IPS-18c (cell line): Measurements from ENCODE around the gene GAL3ST2.
"Not testable (repeated sequence)": the region's sequence is repeated elsewhere in the genome, so short reads cannot be mapped to it uniquely, and the experiment has no call there.

Experiments
- H3K4me3 ChIP-seq: 2 replicates; pipeline ENCODE4 v1.7.0; 2013; ENCODE audit warnings: low read depth, mild to moderate bottlenecking, low read length, moderate library complexity; ENCODE audit not compliant: insufficient read depth
- H3K9me3 ChIP-seq: one replicate; pipeline ENCODE4 v1.6.1; 2013; ENCODE audit warnings: mild to moderate bottlenecking, low read length, moderate library complexity; ENCODE audit not compliant: control insufficient read depth, insufficient read depth

The GAL3ST2 gene

DNA sequence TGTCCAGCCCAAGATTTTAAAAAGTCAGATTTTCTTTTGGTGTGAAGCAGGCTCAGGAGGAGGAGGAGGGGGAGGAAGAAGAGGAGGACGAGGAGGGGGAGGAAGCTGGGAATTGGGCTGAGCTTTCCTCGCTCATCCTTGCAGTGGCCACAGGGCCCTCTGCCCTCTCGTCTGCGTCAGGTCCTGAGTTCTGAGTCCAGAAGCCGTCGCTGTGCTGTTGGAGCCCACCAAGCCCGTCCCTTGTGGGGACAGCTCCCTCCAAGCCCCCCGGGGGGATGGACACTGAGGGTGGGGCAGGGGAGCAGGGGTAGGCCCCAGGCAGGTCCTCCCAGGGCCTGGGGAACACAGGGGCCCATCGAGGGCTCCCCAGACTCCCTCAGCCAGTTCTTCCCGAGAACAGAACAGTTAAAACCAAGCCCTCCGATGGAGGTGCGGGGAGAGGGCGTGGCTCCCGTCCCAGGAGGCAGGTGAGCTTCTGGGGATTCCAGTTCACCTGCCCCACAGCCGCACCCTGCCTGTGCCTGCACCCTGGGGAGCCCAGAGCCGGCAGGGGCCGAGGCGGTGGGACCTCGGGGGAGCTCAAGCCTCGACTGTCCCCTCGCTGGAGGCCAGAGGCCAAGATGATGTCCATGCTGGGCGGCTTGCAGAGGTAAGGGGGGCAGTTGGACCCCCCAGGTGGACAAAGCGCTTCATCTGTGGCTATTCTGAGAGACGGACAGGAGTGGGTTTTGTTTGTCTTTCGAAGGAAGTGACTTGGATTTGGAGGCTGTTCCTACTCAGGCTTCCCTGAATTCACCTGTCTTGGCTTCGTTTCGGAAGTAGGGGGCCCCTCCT lies at the start of gene GAL3ST2:
GAL3ST2 (plus strand) TSS at position 487 of the 834 bp plus-strand sequence; CDS start at position 621, 134 bp downstream.
- Histone ChIP-seq H3K4me3 (no peak within 1 kb of the TSS), H3K9me3 (peaks cover 2% of the 10 kb centered on the region)

DNA sequence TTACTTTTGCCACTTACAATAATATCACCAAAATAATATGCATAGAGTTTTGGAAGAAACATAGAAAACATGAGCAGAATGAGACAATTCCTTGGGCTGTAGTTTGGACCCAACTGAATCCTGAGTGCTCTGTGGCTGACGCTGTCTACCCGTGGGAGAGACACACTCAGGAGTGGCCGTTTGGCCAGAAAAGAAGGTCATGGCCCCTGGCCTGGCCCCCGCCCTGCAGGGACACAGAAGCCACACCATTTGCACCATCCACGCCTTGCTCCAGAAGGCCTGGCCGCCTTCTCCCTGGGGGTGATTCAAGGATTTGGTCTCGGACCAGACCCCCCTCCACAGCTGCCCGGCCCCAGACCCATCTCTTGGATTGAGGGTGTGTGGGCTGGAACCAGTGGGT lies 48.6 kb upstream of the GAL3ST2 start:
- peaks cover under 1% of the 10 kb centered on the region for H3K9me3 ChIP-seq
- no peak overlapping the region for H3K4me3 ChIP-seq

GRCh38 chr2:241728627-241729026 lies 48.0 kb upstream of the GAL3ST2 start:
- Histone ChIP-seq H3K4me3 (no peak overlapping the region), H3K9me3 (no peaks in the 10 kb centered on the region)

DNA sequence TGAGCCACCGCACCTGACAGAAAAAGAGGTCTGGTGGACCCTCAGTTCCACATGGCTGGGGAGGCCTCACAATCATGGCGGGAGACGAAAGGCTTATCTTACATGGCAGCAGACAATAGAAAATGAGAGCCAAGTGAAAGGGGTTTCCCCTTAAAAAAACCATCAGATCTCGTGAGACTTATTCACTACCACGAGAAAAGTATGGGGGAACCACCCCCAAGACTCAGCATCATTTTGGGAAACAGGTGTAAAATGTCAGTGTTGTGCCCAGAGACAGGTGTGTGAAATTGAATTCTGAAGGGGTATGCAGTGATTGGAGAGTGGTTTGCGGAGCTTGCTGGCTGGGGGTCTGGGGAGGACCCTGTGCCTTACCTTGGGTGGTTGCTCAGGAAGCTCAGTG lies 46.8 kb upstream of the GAL3ST2 start:
- Histone ChIP-seq H3K9me3 (no peaks in the 10 kb centered on the region), H3K4me3 (no peak overlapping the region)

DNA sequence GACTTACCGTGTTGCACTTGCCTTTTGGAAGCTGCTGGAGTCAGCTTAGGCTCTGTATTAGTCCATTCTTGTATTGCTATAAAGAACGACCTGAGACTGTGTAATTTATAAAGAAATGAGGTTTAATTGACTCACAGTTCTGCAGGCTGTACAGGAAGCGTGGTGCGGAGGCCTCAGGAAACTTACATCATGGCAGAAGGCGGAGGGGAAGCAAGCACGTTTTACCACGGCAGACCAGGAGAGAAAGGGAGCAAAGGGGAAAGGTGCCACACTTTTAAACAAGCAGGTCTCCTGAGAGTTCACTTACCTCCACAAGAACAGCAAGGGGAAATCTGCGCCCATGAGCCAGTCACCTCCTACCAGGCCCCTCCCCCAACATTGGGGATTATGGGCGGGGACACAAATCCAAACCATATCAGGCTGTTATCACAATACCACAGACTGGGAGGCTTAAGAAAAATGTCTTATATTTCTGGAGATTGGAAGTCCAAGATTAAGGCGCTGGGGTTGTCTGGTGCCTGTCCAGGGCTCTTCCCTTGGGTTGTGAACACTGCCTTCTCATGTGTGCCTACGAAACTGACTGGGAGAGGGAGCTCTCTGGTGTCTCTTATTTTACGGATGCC lies 45.8 kb upstream of the GAL3ST2 start:
- H3K9me3 ChIP-seq = no peaks in the 10 kb centered on the region
- H3K4me3 ChIP-seq = no peak overlapping the region

- not testable (repeated sequence) for H3K9me3 ChIP-seq, H3K4me3 ChIP-seq
Measured at GRCh38 chr2:241732513-241733186, 44.0 kb upstream of the GAL3ST2 start.

- no peaks in the 10 kb centered on the region for H3K9me3 ChIP-seq
- peak overlapping the region; percentile 51 for H3K4me3 ChIP-seq
Measured at GRCh38 chr2:241733391-241734207, 43.0 kb upstream of the GAL3ST2 start.

- no peaks in the 10 kb centered on the region for H3K9me3 ChIP-seq
- H3K4me3 ChIP-seq = peak overlapping the region; percentile 51
Measured at GRCh38 chr2:241734208-241734466, 42.5 kb upstream of the GAL3ST2 start.

DNA sequence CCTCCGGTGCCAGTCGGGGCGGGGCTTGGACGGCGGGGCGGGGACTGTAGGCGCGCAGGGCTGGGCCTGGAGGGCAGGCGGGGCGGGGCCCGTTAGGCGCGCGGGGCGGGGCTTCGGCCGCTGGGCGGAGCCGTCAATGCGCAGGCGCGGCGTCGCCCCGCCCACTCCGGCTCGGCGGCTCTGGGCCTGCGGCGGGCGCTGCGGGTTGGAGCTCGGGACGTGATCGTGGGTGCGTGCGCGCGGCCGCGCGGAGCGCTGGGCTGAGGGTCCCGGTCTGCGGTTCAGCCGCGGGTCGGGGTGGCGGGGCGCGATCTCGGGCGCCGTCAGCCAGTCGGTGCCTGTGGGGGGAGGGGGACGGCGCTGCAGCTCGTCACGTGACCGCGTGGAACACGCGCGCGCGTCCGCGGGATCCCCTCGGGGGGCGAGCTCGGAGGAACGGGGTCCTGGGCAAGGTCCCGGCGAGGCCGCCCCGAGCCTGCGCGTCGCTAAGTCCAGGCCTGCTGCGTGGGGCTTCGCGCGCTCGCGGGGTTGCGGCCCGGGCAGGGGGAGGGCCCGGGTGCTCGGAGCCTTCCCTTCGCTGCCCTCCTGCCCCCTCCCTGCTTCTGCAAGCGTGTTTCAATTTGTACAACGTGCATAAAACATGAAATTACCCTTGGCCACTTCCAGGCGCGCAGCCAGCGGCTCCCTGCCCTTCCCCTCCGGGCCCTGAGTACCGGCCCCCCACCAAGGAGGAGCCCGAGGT lies 42.0 kb upstream of the GAL3ST2 start, which contains the start of gene D2HGDH:
D2HGDH (plus strand) TSS at position 164 of the 742 bp plus-strand sequence. CDS start 595 bp downstream, outside the sequence.
- Histone ChIP-seq H3K9me3 (no peaks in the 10 kb centered on the region), H3K4me3 (peak within 1 kb of the TSS; percentile 81)

- Histone ChIP-seq H3K9me3 (no peaks in the 10 kb centered on the region), H3K4me3 (no peak overlapping the region)
Measured at GRCh38 chr2:241736111-241736510, 40.5 kb upstream of the GAL3ST2 start.

DNA sequence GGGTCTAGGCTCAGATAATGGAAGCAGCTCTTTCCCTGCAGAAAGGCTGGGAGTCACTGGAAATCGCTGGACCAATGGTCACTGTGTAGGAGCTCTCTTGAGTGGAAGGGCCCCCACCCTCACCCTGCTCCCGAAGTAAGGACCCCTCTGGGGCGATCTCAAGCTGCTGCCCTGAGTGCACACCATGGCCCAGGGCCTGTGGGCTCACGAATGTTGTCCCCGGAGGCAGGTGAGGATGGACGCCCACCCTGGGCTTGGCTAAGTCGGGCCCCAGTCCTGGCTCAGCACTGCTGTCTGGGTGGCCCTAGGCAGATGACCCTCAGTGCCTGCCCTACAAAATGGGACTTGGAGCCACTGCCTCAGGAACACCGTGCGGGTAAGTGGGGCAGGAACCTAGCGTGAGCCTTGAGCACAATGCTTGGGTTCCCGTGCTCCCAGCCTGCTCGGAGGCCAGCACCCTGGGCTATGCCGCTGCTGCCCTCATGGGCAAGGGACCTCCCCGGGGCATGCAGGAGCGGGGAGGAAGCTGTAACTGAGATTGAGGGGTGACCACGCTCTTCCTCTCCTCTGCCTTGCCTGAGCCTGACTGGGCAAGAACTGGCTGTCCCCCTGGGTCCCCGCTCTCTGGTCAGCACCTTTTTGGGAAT lies 38.5 kb upstream of the GAL3ST2 start:
- Histone ChIP-seq H3K9me3 (no peaks in the 10 kb centered on the region), H3K4me3 (no peak overlapping the region)

DNA sequence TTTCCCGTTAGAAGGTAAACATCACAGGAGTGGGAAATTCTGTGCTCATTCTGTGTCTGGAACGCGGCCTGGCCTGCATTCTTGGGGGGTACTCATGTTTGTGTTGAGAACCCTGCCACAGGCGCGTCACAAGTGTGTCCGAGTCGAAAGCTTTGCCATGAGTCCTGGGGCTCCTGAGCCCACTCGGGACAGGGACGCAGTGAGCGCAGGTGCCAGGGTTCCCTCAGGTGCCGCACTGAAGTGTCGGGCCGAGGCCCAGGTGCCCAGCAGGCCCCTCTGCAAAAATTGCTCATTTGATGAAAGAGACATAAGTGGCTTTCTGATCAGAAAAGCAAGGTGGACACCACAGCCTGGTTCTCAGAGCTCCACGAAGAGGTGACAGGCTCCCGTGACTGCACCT lies 37.4 kb upstream of the GAL3ST2 start:
- no peak overlapping the region for H3K4me3 ChIP-seq
- H3K9me3 ChIP-seq = no peaks in the 10 kb centered on the region

DNA sequence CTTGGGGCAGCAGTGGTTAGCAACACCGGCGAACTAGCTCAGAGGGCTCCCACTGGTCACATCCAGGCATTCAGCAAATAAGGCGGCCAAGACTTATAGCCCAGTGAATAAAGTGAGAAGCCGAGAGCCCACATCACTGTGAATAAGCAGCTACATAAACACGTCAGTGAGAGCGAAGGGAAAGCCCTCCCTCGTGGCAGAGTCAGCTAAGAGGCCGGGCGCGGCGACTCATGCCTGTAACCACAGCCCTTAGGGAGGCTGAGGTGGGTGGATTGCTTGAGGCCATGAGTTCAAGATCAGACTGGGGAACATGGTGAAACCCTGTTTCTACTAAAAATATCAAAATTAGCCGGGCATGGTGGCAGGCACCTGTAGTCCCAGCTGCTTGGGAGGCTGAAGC lies 37.0 kb upstream of the GAL3ST2 start:
- Histone ChIP-seq H3K4me3 (no peak overlapping the region), H3K9me3 (no peaks in the 10 kb centered on the region)

DNA sequence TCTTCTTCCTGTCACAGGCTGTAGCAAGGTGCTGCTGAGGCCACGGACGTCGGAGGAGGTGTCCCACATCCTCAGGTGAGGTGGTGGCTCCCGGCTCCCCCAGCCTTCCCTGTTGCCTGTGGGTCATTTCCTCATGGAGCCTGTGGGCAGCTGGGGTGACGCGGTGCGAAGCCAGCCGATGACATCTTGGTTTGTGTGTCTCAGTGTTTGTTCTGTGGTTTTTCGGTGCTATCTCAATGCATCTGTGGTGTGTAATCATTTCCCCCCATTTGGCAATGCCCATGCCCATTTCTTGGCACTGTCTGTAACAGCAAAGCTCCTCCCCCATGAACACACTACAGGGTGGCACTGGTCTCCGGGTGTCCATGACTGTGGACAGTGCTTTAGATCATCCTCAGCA lies 35.6 kb upstream of the GAL3ST2 start:
- no peaks in the 10 kb centered on the region for H3K9me3 ChIP-seq
- no peak overlapping the region for H3K4me3 ChIP-seq

DNA sequence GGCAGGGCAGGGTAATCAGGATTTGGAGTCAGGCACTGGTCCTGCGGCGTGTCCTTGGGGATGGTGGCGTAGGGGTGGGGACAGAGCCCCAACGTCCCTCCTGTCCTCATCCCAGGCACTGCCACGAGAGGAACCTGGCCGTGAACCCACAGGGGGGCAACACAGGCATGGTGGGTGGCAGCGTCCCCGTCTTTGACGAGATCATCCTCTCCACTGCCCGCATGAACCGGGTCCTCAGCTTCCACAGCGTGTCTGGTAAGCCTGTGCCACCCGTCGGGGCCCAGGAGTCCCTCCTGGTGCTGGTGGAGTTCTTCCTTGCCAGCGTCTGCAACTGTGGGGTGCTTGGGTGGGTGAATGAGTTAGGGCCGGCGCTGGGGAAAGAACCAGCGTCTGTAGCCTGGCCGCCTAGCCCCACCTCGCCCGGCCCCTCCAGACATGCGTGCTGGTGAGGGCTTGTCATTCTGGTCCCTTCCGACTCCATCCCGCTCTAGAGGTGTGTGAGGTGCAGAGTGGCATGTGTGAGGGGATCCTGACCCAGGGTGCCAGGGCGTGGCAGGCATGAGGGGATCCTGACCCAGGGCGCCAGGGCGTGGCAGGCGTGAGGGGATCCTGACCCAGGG lies 34.2 kb upstream of the GAL3ST2 start:
- Histone ChIP-seq H3K4me3 (no peak overlapping the region), H3K9me3 (no peaks in the 10 kb centered on the region)

DNA sequence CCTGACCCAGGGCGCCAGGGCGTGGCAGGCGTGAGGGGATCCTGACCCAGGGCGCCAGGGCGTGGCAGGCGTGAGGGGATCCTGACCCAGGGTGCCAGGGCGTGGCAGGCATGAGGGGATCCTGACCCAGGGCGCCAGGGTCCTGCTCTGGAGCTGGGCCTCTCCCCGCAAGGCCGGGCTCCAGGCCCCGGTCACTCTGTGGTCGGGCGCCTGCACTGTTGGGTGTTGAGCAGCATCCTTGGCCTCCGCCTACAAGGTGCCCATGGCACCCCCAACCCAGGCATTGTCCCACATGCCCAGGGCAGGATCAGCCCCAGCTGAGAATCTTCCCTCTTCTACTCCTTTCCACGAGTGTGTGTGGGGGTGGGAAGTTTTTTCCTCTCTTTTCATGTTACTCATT lies 33.6 kb upstream of the GAL3ST2 start:
- H3K4me3 ChIP-seq, H3K9me3 ChIP-seq: not testable (repeated sequence)
